Thyroid gland (tissue), 4 donors: ENCODE measurements around the gene CD22.

Source experiments
- CTCF ChIP-seq, 6 experiments: fragments of 200-600 bp in 3 of 6; fragments of 450-650 bp in 3 of 6; sonication (generic) in 3 of 6; IDR thresholded peaks; one replicate each; pipeline ENCODE4 v1.5.1; 2016 to 2019; ENCODE audit warnings: antibody characterized with exemption in 6 of 6, mild to moderate bottlenecking in 2 of 6, inconsistent platforms in 1 of 6, moderate library complexity in 1 of 6
- POLR2A ChIP-seq, 2 donors: fragments of 450-650 bp; IDR thresholded peaks; one replicate each; pipeline ENCODE4 v1.6.1; 2017; ENCODE audit warnings: antibody characterized with exemption in 2 of 2, mild to moderate bottlenecking in 2 of 2, moderate library complexity in 1 of 2

- TF ChIP-seq POLR2A (IDR thresholded peaks at IDR 0.05) (no peak), CTCF (IDR thresholded peaks at IDR 0.05) (no peak)
Observed at GRCh38 chr19:35279374-35279773, 49.6 kb upstream of the CD22 start.
